Erythroblast (primary cell): ENCODE data around the gene BAG2.

ENCODE experiments used
- GATA1 ChIP-seq: IDR thresholded peaks from 2 replicates; pipeline ENCODE4 v1.6.1; 2011; ENCODE audit warnings: low read depth, mild to moderate bottlenecking, control low read depth, low read length, moderate library complexity
- POLR2A ChIP-seq: IDR thresholded peaks from 2 replicates; pipeline ENCODE4 v1.6.1; 2011; ENCODE audit warnings: mild to moderate bottlenecking, low read length

- no peak for TF ChIP-seq POLR2A
- TF ChIP-seq GATA1, result no peak
These were observed 44.3 kb downstream of the BAG2 start for GRCh38 chr6:57216235-57217101.
